HEK293T (cell line): ENCODE data around the gene KRT17.

Source experiments
- ARNT ChIP-seq: fragments of 450-650 bp; IDR thresholded peaks from 2 replicates; pipeline ENCODE4 v1.6.1; 2017; ENCODE audit warnings: mild to moderate bottlenecking
- BHLHE40 ChIP-seq: fragments of 450-650 bp; IDR thresholded peaks from 2 replicates; pipeline ENCODE4 v1.6.1; 2016; ENCODE audit warnings: mild to moderate bottlenecking, moderate library complexity, borderline replicate concordance
- CTBP1 ChIP-seq: fragments of 450-650 bp; IDR thresholded peaks from 2 replicates; pipeline ENCODE4 v1.6.1; 2016; ENCODE audit warnings: borderline replicate concordance
- ELF4 ChIP-seq: fragments of 450-650 bp; IDR thresholded peaks from 2 replicates; pipeline ENCODE4 v1.6.1; 2017; ENCODE audit warnings: antibody characterized with exemption
- FOXK2 ChIP-seq: fragments of 450-650 bp; IDR thresholded peaks from 2 replicates; pipeline ENCODE4 v1.6.1; 2016; ENCODE audit warnings: mild to moderate bottlenecking
- FOXM1 ChIP-seq: fragments of 450-650 bp; IDR thresholded peaks from 2 replicates; pipeline ENCODE4 v1.6.1; 2017; ENCODE audit warnings: mild to moderate bottlenecking, borderline replicate concordance
- HDGF ChIP-seq: fragments of 450-650 bp; IDR thresholded peaks from 2 replicates; pipeline ENCODE4 v1.6.1; 2017; ENCODE audit warnings: antibody characterized with exemption, borderline replicate concordance
- L3MBTL2 ChIP-seq: fragments of 450-650 bp; conservative IDR thresholded peaks from 2 replicates; pipeline ENCODE4 v1.6.1; 2016; ENCODE audit warnings: mild to moderate bottlenecking
- LEF1 ChIP-seq: fragments of 450-650 bp; IDR thresholded peaks from 2 replicates; pipeline ENCODE4 v1.6.1; 2017; ENCODE audit warnings: mild to moderate bottlenecking, borderline replicate concordance
- NFRKB ChIP-seq: fragments of 450-650 bp; IDR thresholded peaks from 2 replicates; pipeline ENCODE4 v1.6.1; 2016; ENCODE audit warnings: mild to moderate bottlenecking, moderate library complexity
- PKNOX1 ChIP-seq: fragments of 450-650 bp; IDR thresholded peaks from 2 replicates; pipeline ENCODE4 v1.6.1; 2016
- SP1 ChIP-seq: fragments of 450-650 bp; IDR thresholded peaks from 2 replicates; pipeline ENCODE4 v1.6.1; 2017
- SUZ12 ChIP-seq: fragments of 450-650 bp; IDR thresholded peaks from 2 replicates; pipeline ENCODE4 v1.6.1; 2016; ENCODE audit warnings: mild to moderate bottlenecking

DNA sequence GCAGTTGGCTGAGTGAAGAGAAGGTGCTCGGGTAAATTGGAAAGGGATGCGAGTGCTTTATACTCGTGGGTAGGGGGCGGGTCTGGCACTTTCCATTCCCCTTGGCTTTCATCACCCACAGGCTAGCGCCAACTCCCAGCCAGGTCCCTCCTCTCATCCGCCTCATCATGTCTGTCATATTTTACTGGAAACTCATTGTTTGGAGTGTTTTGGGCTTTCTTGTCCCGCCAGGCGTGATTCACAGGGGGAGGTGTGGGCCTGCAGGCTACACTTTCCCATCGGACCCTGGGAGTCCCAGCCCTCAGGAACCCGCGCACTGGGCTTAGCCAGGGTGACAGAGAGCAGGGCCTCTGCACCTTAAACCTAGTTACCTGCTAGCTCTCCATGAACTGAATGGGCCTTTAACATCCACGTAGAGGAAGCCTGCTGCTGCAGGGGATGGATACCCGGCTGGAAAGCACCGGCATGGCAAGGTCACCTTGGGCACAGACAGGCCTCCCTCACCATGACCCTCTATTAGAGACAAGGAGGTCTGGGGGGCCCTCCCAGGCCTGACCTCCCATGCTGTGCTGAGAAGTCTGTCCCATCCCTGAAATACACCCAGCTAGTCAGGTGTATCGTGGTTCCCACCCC, 37.4 kb downstream of the KRT17 start, which contains the start of gene KRT14:
- TF ChIP-seq FOXK2 (no peak), BHLHE40 (no peak), LEF1 (no peak), HDGF (no peak), ARNT (no peak), FOXM1 (no peak), SUZ12 (no peak), L3MBTL2 (no peak), CTBP1 (no peak), NFRKB (no peak), ELF4 (no peak), PKNOX1 (no peak), SP1 (no peak)
